IPS-15b (cell line): ENCODE results near the gene CABYR.
A peak's percentile ranks its signal among the peaks of the same experiment; 100 is the strongest.
"Not testable (repeated sequence)": the region's sequence is repeated elsewhere in the genome, so short reads cannot be mapped to it uniquely, and the experiment has no call there.

Source experiments
- H3K27me3 ChIP-seq: one replicate; pipeline ENCODE4 v1.6.1; 2013; ENCODE audit warnings: low read length; ENCODE audit not compliant: control insufficient read depth, insufficient read depth
- H3K36me3 ChIP-seq: one replicate; pipeline ENCODE4 v1.6.1; 2013; ENCODE audit warnings: low read length; ENCODE audit not compliant: control insufficient read depth, insufficient read depth
- H3K4me1 ChIP-seq: one replicate; pipeline ENCODE4 v1.6.1; 2013; ENCODE audit warnings: mild to moderate bottlenecking, low read length; ENCODE audit not compliant: control insufficient read depth, insufficient read depth
- H3K4me3 ChIP-seq: one replicate; pipeline ENCODE4 v1.5.1; 2013; ENCODE audit warnings: low read depth, low read length
- H3K9ac ChIP-seq: one replicate; pipeline ENCODE4 v1.6.1; 2013; ENCODE audit warnings: low read depth, mild to moderate bottlenecking, low read length
- H3K9me3 ChIP-seq: one replicate; pipeline ENCODE4 v1.6.1; 2013; ENCODE audit warnings: mild to moderate bottlenecking, low read length; ENCODE audit not compliant: control insufficient read depth, insufficient read depth

CABYR gene

GRCh38 chr18:24138409-24138788 lies 463 bp upstream of the CABYR start:
- H3K9ac ChIP-seq, result no peak overlapping the region
- H3K27me3 ChIP-seq, result no peaks in the 10 kb centered on the region
- no peaks in the 10 kb centered on the region for H3K9me3 ChIP-seq
- peaks cover 12% of the 10 kb centered on the region for H3K4me1 ChIP-seq
- no peaks in the 10 kb centered on the region for H3K36me3 ChIP-seq
- H3K4me3 ChIP-seq, result peak overlapping the region; percentile 71

- peaks cover 5% of the 10 kb centered on the region for H3K36me3 ChIP-seq
- no peak overlapping the region for H3K9ac ChIP-seq
- no peaks in the 10 kb centered on the region for H3K27me3 ChIP-seq
- H3K9me3 ChIP-seq, result no peaks in the 10 kb centered on the region
- peaks cover 12% of the 10 kb centered on the region for H3K4me1 ChIP-seq
- no peak overlapping the region for H3K4me3 ChIP-seq
Measured at GRCh38 chr18:24140697-24141096, 1.8 kb downstream of the CABYR start.

GRCh38 chr18:24142376-24142775 lies 3.5 kb downstream of the CABYR start:
- Histone ChIP-seq H3K9ac (no peak overlapping the region), H3K36me3 (peaks cover 5% of the 10 kb centered on the region), H3K4me3 (no peak overlapping the region), H3K4me1 (peaks cover 3% of the 10 kb centered on the region), H3K9me3 (no peaks in the 10 kb centered on the region), H3K27me3 (no peaks in the 10 kb centered on the region)

- not testable (repeated sequence) for H3K9ac ChIP-seq, H3K27me3 ChIP-seq, H3K36me3 ChIP-seq, H3K9me3 ChIP-seq, H3K4me3 ChIP-seq, H3K4me1 ChIP-seq
Measured at GRCh38 chr18:24149591-24149990, 10.7 kb downstream of the CABYR start.

GRCh38 chr18:24153397-24153796 lies 14.5 kb downstream of the CABYR start:
- H3K27me3 ChIP-seq, result no peaks in the 10 kb centered on the region
- no peak overlapping the region for H3K4me3 ChIP-seq
- no peaks in the 10 kb centered on the region for H3K4me1 ChIP-seq
- H3K9me3 ChIP-seq, result no peaks in the 10 kb centered on the region
- H3K36me3 ChIP-seq, result peaks cover 7% of the 10 kb centered on the region
- no peak overlapping the region for H3K9ac ChIP-seq

GRCh38 chr18:24157855-24158254 lies 19.0 kb downstream of the CABYR start:
- H3K4me3 ChIP-seq, result no peak overlapping the region
- H3K27me3 ChIP-seq, result no peaks in the 10 kb centered on the region
- no peaks in the 10 kb centered on the region for H3K9me3 ChIP-seq
- no peaks in the 10 kb centered on the region for H3K4me1 ChIP-seq
- H3K9ac ChIP-seq, result no peak overlapping the region
- peaks cover 12% of the 10 kb centered on the region for H3K36me3 ChIP-seq

GRCh38 chr18:24160086-24160485 lies 21.2 kb downstream of the CABYR start:
- H3K27me3 ChIP-seq, result no peaks in the 10 kb centered on the region
- no peaks in the 10 kb centered on the region for H3K9me3 ChIP-seq
- no peaks in the 10 kb centered on the region for H3K4me1 ChIP-seq
- no peak overlapping the region for H3K4me3 ChIP-seq
- peaks cover 14% of the 10 kb centered on the region for H3K36me3 ChIP-seq
- H3K9ac ChIP-seq, result no peak overlapping the region

- H3K36me3 ChIP-seq, result peaks cover 13% of the 10 kb centered on the region
- H3K9me3 ChIP-seq, result no peaks in the 10 kb centered on the region
- no peaks in the 10 kb centered on the region for H3K27me3 ChIP-seq
- H3K9ac ChIP-seq, result no peak overlapping the region
- H3K4me3 ChIP-seq, result no peak overlapping the region
- H3K4me1 ChIP-seq, result no peaks in the 10 kb centered on the region
Measured at GRCh38 chr18:24161304-24161703, 22.4 kb downstream of the CABYR start.

- Histone ChIP-seq H3K9ac (no peak overlapping the region), H3K27me3 (no peaks in the 10 kb centered on the region), H3K4me3 (no peak overlapping the region), H3K36me3 (peaks cover 2% of the 10 kb centered on the region), H3K4me1 (no peaks in the 10 kb centered on the region), H3K9me3 (no peaks in the 10 kb centered on the region)
Measured at GRCh38 chr18:24168496-24168895, 29.6 kb downstream of the CABYR start.

- Histone ChIP-seq H3K4me3 (no peak overlapping the region), H3K27me3 (no peaks in the 10 kb centered on the region), H3K36me3 (no peaks in the 10 kb centered on the region), H3K9ac (no peak overlapping the region), H3K9me3 (no peaks in the 10 kb centered on the region), H3K4me1 (no peaks in the 10 kb centered on the region)
Measured at GRCh38 chr18:24170360-24170759, 31.5 kb downstream of the CABYR start.

- H3K4me3 ChIP-seq, result no peak overlapping the region
- no peak overlapping the region for H3K9ac ChIP-seq
- H3K9me3 ChIP-seq, result no peaks in the 10 kb centered on the region
- H3K36me3 ChIP-seq, result no peaks in the 10 kb centered on the region
- H3K27me3 ChIP-seq, result no peaks in the 10 kb centered on the region
- no peaks in the 10 kb centered on the region for H3K4me1 ChIP-seq
Measured at GRCh38 chr18:24173997-24174396, 35.1 kb downstream of the CABYR start.

GRCh38 chr18:24176727-24177416 lies 38.0 kb downstream of the CABYR start:
- H3K9me3 ChIP-seq, result no peaks in the 10 kb centered on the region
- no peak overlapping the region for H3K4me3 ChIP-seq
- H3K27me3 ChIP-seq, result no peaks in the 10 kb centered on the region
- no peak overlapping the region for H3K9ac ChIP-seq
- H3K4me1 ChIP-seq, result peaks cover 2% of the 10 kb centered on the region
- no peaks in the 10 kb centered on the region for H3K36me3 ChIP-seq
